Hematopoietic multipotent progenitor cell treated with erythropoietin and hydrocortisone succinate and interleukin-3 and kit ligand, for 6 days (in vitro differentiated cells): ENCODE results near the gene SOX11.

Experiments used
- DNase-seq: peaks from one replicate; pipeline ENCODE4 v3.0.0-alpha.2; 2015

SOX11 gene

DNA sequence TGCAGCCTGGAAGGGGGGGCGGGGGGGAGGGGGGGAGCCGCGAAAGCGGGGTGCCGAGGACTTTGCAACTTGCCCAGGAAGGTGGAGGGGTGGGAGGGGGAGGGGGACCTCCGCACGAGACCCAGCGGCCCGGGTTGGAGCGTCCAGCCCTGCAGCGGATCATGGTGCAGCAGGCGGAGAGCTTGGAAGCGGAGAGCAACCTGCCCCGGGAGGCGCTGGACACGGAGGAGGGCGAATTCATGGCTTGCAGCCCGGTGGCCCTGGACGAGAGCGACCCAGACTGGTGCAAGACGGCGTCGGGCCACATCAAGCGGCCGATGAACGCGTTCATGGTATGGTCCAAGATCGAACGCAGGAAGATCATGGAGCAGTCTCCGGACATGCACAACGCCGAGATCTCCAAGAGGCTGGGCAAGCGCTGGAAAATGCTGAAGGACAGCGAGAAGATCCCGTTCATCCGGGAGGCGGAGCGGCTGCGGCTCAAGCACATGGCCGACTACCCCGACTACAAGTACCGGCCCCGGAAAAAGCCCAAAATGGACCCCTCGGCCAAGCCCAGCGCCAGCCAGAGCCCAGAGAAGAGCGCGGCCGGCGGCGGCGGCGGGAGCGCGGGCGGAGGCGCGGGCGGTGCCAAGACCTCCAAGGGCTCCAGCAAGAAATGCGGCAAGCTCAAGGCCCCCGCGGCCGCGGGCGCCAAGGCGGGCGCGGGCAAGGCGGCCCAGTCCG lies 540 bp downstream of the SOX11 start:
- DNase-seq, result no peak

DNA sequence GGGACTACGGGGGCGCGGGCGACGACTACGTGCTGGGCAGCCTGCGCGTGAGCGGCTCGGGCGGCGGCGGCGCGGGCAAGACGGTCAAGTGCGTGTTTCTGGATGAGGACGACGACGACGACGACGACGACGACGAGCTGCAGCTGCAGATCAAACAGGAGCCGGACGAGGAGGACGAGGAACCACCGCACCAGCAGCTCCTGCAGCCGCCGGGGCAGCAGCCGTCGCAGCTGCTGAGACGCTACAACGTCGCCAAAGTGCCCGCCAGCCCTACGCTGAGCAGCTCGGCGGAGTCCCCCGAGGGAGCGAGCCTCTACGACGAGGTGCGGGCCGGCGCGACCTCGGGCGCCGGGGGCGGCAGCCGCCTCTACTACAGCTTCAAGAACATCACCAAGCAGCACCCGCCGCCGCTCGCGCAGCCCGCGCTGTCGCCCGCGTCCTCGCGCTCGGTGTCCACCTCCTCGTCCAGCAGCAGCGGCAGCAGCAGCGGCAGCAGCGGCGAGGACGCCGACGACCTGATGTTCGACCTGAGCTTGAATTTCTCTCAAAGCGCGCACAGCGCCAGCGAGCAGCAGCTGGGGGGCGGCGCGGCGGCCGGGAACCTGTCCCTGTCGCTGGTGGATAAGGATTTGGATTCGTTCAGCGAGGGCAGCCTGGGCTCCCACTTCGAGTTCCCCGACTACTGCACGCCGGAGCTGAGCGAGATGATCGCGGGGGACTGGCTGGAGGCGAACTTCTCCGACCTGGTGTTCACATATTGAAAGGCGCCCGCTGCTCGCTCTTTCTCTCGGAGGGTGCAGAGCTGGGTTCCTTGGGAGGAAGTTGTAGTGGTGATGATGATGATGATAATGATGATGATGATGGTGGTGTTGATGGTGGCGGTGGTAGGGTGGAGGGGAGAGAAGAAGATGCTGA lies 1.4 kb downstream of the SOX11 start:
- DNase-seq, result no peak

DNA sequence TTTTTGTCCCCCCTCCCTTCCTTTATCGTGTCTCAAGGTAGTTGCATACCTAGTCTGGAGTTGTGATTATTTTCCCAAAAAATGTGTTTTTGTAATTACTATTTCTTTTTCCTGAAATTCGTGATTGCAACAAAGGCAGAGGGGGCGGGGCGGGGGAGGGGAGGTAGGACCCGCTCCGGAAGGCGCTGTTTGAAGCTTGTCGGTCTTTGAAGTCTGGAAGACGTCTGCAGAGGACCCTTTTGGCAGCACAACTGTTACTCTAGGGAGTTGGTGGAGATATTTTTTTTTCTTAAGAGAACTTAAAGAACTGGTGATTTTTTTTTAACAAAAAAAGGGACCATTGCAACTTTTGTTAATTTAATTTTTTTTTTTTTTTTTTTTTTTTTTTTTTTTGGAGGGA lies 2.1 kb downstream of the SOX11 start:
- DNase-seq, result no peak

DNA sequence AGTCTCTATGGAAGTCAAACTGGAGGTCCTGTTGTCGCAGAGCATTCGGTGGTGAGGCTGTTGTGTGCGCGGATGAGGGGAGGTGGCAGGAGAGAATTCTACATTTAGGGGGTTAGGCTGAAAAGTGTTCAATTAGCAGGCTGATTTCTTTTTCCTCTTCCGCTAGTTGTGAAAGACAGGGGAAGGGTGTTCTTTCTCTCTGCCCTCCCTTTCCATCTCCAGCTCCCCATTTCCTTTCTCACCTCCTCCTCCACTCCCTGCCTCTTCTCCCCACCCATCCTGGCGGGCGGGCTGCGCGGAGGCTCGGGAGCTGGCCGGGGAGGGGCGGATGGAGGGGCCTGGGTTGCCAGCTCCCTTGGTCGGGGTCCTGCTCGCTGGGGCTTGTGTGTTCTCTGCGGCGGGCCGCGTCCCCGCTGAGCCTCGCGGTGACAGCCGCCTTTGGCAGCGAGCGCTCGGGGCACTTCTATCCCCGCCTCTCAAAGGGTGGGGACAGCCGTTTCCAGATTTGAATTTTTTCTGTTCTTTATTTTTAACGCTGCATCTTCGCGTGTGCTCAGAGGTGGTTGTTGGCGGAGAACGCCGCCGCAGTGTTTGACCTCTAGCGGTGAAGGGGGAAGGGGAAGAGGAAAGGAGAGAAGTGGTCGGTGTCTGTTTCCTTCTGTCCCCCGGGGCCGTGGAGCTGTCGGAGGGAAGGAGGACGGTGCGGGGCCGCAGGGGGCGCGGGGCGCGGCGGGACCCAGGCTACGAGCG lies 3.6 kb downstream of the SOX11 start:
- no peak for DNase-seq

DNA sequence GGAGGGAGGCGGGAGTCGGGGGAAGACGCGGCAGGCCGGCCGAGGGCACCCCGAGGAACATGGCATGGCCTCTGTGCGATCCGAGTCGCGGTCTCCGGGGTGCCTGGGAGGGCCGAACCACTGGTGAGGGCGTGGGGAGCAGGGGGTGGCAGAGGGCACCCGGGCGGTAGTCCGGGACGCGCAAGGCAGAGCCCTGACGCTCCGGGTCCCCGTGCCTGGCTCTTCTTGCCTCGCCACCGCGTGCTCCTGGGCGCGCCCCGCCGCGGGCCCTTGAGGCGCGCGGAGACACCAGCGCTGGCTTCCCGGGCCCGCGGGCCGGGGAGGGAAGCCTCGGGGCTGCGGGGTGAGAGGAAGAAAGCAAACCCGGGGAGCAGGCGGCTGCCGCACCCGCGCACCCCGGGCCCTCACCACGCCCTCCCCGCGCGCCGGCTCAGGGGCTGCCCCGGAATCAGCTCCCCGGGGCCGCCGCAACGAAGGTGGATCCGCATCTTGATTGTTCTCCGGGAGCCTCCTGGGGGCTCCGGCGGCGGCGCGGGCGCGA lies 4.3 kb downstream of the SOX11 start:
- DNase-seq, result no peak

DNA sequence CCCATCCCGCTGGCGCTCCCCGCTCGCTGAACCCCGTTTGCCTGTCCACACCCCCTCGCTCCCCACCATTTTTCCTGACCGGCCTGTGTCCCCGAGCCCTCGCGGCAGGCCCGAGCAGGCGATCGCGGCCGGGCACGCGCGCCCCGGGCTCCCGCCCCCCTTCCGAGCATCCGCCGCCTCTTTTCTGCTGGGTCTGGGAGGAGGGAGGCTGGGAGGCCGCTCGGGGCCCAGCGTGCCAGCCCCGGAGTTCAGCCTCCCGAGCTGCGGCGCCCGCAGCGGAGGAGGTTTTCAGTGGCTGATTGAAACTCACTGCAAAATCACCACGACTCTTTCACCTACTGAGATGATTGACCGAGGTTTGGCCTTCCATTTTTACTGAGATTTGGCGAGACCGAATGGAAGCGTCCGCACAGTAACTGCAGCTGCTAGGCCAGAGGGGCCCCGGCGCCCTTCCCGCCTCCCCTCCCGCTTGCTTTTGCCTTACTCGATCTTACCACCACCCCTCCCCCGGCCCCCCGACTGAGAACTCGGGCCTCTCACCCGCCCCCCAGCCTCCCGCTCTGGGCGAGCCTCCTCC lies 4.8 kb downstream of the SOX11 start:
- DNase-seq, result no peak

DNA sequence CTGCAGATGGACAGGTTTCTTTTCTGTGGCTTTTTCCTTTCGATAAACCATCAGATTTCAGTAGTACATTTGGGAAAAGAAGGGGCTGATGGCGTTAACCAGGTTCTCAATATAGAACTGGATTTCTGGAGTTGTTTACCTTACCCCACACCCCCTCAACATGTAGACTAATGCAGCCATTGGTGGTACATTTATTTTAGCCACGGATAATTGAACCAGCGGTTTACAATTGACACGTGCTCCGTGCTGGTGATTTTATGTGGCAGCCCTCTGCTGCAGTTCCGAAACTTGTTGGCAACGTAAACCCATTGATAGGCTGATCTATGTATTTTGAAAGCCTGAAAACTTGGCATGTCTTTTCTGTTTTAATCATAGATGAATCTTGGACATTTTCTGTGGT lies 5.4 kb downstream of the SOX11 start:
- DNase-seq, result no peak

DNA sequence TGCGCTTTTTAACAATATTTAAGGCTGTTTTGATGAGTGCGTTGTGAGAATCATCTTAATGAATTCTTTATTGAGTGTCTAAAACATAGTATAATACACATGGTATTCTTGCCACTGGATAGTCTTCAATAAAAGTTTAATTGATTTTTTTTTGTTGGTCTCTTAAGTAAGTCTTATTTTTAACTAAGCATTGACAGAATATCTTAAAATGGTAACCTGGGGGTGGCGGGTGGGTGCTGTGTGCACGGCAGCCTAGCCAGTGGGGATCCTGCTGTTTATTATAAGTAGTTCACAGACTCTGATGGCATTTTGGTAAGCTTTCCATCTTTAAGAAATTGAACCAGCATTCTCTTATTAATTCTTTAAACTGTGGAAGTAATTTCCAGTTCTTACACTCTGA lies 6.0 kb downstream of the SOX11 start:
- no peak for DNase-seq

DNA sequence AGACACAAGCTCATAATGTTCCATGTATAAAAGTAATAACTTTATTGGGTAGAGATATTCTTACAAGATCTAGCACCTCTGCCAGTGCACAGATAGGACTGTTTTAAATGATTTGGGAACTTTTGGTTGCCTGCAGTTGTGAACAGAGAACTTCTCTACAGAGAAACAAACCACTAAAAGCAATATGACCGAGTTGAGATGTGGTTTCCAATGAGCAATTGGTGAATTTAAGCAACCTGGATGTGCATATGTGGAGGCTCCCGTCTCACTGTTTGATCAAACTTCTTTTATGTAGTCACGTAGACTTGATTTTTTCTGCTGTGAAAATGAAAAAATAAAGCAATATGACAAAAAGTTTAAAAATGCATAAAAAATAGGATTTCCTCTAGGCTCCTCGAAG lies 7.8 kb downstream of the SOX11 start:
- no peak for DNase-seq

DNA sequence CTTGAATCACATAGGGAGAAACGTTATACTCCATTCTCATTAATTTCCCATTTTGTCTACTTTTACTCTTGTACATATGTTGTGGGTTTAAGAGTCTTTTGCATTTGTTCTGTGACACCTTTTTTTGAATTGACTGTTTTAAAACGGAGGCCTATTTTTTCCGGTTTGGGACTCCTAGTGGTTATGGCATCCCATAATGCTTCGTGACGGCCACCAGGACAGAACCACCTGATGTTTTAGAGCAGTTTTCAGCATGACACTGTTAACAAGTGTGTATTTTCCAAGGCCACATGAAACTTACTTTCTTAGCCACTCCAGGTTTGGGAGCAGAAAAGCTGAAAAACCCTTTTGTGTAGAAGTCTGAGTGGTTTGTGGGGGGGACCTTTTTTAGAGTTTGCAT lies 8.4 kb downstream of the SOX11 start:
- no peak for DNase-seq

DNA sequence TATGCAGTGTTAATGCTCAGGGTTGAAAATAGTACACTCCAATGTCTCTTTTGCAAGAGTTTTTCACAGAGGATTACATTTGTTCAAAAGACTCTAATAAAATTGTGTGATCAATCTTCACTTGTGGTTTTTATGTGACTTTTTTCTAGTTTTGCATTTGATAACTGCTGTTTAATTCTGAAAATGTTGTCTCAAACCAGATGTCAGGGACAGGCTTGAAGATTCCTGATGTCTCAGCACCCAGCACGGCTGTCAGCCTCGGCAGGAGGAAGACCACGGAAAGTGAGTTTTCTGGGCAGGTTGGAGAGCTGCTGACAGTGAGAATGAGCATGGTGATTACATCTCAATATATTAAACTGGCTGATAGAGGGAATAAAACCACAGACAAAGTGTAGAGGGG lies 9.1 kb downstream of the SOX11 start:
- no peak for DNase-seq

DNA sequence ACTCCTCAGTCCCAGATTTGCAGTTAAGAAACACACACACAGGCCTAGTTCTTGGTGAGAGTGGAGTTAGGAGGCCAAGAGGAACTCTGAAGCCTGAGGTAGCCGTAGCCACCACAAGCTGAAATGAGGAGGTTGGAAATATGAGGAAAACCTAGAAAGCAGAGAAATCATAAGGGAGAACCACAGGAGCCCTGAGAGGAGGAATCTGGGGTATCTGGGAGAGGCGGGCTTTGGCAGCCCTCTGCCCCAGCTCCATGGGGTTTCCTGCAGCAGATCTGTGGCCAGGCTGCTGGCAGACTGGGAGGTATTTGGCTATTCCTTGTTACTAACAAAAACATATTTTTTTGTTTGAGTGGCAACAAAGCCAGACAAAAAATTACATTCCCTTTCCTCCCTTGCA lies 11.0 kb downstream of the SOX11 start:
- no peak for DNase-seq

DNA sequence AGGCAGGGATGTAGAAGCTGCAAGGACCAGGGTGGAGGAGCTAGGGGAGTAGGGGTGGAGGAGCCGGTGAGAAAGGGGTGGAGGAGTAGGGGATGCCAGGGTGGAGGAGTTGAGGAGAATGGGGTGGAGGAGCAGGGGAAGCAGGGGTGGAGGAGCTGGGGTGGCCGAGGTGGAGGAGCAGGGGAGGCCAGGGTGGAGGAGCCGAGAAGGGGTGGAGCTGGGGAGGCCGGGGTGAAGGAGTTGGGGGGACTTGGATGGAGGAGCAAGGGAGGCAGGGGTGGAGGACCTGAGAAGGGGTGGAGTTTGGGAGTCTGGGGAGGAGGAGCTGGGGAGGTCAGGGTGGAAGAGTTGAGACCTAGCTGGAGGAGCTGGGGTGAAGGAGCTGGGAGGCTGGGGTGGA lies 13.3 kb downstream of the SOX11 start:
- no peak for DNase-seq

DNA sequence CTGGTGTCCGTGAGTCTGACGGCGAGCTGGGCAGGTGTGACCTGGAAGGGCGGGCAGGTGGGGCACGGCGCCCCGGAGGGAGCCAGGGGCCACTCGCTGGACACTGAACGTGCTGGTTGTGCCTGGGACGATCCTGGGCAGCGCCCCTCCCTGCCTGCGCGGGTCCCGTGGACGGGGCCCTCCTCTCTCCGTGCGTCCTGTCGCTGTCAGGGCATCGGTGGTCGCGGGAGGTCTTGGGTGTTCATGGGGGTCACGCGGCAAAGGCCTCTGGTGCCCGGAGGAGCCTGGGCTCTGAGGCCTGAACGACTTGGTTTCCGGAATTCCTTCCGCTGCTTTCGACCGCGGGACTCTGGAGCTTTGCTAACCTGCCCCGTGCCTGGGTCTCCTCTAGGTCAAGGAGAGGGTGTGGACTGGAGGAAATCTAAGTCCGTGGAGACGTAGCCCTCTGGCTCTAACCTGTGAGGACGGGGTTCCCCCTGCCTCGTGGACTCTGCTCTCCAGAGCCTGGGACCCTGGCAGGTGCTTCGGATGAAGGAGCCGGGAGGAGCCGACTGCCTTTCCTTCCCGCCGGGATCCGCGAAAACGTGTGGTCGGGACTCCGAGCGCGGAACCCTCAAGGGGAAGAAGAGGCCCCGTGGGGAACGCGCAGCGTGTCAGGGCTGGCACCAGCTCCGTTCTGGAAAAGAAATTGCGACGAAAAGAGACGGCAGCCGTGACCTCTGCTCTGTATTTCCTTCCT lies 14.7 kb downstream of the SOX11 start:
- no peak for DNase-seq

DNA sequence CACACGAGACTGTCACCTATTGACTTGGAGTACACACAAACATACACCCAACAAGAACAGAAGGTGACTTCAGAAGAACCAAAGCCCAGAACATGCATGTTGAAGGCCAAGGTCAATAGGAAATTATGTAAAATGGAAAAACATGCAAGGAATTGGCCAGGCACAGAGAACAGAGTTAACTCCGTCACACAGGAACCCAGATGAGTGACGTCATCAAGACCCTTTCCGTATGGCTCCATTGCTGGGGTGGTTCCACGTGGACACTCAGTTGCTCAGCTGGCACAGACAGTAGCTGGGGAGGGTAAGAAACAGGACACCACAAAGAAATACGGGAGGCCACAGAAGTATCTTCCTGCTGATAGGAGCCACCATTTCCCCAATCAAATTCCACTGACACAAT lies 18.4 kb downstream of the SOX11 start:
- DNase-seq, result no peak

DNA sequence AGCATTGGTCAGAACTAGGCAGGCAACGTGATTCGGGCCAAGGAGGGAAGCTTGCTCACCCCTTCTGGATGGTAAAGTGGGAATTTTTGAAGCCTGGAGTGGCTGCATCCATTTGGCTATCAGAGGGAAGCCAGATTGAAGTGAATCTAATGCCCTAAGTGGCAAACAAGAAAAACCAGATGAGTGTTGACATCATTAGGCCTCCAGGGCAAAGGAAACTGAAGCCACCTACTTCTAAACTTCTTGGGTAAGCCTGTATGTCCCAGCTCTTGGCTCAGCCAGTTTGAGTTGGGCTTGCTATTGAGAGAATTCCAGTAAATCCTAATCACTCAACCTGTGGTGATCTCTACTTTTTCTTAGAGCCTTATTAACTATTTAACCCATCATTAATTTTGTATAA lies 20.9 kb downstream of the SOX11 start:
- DNase-seq, result no peak

DNA sequence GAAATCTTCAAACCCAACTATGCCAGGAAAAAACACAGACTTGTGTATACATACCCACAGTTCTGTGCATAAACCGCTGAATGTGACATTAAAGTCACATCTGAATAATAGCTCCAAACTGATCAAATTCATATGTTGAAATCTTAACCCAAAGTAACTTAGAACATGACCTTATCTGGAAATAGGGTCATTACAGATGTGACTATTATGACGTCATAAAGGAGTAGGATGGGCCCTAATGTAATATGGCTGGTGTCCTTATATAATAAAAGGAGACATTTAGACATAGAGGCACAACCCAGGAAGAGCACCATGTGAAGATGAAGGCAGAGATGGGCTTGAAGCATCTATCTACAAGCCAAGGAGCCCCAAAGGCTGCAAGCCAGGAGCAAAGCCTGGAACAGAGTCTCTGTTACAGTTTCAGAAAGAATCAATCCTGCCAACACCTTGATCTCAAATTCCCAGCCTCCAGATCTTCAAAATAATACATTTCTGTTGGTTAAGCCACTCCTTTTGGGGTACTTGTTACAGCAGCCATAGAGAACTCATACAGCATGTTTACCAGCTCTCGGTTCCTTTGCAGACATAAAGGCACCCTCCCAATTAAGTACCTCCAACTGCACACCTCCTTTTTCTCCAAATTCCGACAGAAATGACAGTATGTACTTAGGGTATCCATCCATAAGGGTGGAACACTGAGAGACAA lies 27.6 kb downstream of the SOX11 start:
- DNase-seq, result no peak

DNA sequence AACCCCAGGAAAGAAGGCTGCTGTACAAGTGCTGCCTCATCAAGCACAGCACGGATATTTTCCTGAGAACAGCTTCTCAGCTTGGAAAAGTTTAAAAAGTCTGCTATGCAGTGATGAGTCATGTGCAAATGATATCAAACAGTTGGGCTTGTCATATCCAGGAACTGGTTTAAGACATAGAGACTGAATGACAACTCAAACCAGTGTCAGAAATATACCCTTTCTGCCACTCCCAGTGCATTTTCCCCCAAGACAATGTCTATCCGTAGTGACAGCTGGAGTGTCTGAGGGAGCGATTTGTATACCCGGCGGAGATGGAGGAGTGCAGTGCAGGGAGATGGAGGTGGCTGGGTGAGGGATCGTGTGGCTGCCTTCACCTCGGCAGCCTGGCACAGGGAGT lies 28.2 kb downstream of the SOX11 start:
- DNase-seq, result no peak

DNA sequence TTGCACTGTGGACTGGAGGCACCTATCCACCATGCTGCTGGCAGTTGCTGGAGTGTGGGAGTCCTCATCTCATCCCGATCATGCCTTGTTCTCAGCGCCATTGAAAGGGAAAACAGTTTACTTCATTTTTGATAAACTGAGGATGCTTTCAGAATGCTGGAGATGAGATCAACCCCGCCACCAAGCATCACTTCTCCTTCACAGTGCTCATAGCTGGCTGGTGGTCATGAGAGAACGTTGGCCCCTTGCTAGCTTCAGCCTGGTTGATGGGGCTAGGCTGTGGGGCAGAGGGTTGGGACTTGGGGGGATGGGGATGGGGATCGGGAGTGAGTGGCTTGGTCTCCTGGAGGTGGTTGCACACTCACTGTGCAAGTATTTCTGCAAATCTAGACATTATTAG lies 30.1 kb downstream of the SOX11 start:
- DNase-seq, result no peak

DNA sequence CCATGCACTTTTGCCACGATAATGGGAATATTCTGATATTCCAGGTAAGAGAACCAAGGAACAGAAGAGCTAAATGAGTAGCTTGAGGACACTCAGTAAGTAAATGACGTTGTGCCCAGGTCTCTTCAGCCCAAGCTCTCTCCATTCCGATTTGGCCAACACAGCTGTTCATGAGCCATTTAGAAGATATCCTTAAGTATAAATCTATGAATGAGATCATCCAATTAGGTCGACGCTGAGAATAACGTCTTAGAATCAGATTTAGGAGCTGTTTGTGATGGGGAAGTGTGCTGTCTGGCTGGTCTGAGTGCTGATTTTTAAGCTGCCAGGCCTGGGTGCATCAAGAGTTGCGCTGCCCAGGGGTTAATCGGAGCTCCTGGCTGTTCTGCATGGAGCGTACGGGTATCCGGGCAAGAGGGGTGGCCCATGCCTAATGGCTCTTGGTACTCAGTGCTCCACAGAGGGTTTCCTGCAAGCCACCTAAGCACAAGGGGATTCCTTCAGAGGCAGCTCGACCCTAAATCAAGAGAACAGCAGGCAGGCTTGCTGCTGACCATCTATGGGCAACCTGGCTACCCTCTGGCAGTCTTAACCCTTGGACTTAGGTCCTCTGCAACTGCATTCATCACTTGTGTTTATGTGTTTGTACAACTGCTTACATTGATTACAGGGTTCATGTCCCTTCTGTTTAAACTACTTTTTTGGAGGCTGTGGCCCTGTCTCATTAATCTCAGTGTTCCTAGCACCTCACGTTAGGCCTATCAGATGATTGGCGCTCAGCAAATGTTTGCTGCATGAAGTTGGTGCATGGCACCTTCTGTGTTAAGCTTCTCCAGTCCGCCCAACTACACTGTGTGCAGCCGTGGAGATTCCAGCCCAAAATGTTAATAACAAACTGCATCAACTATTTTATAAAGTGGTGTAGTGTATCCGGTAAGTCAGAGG lies 31.9 kb downstream of the SOX11 start:
- no peak for DNase-seq

DNA sequence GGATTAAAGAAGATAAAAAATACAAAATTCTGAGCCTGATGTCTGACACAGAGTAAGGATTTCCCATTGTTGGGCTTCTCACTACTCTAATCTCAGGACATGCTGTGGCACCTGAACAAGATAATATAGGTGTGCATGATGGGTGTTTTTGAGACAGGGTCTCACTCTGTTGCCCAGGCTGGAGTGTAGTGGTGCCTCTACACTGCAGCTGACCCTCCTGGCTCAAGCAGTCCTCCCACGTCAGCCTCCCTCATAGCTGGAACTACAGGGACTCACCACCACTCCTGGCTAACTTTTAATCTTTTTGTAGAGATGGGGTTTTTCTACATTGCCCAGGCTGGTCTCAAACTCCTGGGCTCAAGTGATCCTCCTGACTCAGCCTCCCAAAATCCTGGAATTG lies 32.9 kb downstream of the SOX11 start:
- no peak for DNase-seq
